ENCODE results near the gene CTDSPL.
A peak's percentile ranks its signal among the peaks of the same experiment; 100 is the strongest.

CTDSPL gene

DNA sequence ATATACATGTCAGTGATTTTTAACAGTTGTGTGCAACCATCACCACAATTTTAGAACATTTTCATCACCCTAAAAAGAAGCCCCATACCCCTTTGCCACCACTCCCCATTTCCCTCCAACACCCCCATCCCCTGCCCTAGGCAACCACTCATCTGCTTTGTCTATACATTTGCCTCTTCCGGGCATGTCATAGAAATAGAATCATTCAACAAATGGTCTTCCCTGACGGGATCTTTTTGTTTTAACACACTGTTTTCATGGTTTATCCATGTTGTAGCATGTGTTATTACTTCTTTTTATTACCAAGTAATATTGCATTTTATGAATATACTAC, 132.9 kb downstream of the CTDSPL start:
- no peak for TF ChIP-seq CTCF (IDR thresholded peaks at IDR 0.05; ENCODE audit: insufficient read depth, low read length, poor library complexity, severe bottlenecking)
- H3K4me3 ChIP-seq (replicated peaks; ENCODE audit: low read depth, low read length): peak overlapping the region; percentile 77
- no peak for DNase-seq (ENCODE audit: extremely low read depth, insufficient read length)

GRCh38 chr3:37995652-37996641, 134.3 kb downstream of the CTDSPL start:
- H3K27me3 ChIP-seq (replicated peaks; ENCODE audit: control insufficient read depth, insufficient read depth, low read length): no peaks in the 10 kb centered on the region
- no peak for TF ChIP-seq CTCF (IDR thresholded peaks at IDR 0.05; ENCODE audit: insufficient read depth, low read length, poor library complexity, severe bottlenecking)
- no peak overlapping the region for H3K4me3 ChIP-seq (replicated peaks; ENCODE audit: low read depth, low read length)

More for the DNA sequence above, 132.9 kb downstream of the CTDSPL start:
- H3K27me3 ChIP-seq (replicated peaks; ENCODE audit: control insufficient read depth, insufficient read depth, low read length): no peaks in the 10 kb centered on the region
- peaks cover 2% of the 10 kb centered on the region for H3K36me3 ChIP-seq (ENCODE audit: control insufficient read depth, insufficient read depth, low read length)

GRCh38 chr3:37996785-37997301, 135.2 kb downstream of the CTDSPL start:
- no peaks in the 10 kb centered on the region for H3K27me3 ChIP-seq (replicated peaks; ENCODE audit: control insufficient read depth, insufficient read depth, low read length)
- TF ChIP-seq CTCF (IDR thresholded peaks at IDR 0.05; ENCODE audit: insufficient read depth, low read length, poor library complexity, severe bottlenecking): peak; percentile 84
- H3K4me3 ChIP-seq (replicated peaks; ENCODE audit: low read depth, low read length): no peak overlapping the region
- DNase-seq (ENCODE audit: extremely low read depth, insufficient read length): no peak
- peaks cover 10% of the 10 kb centered on the region for H3K36me3 ChIP-seq (ENCODE audit: control insufficient read depth, insufficient read depth, low read length)

More at GRCh38 chr3:37995652-37996641, 134.3 kb downstream of the CTDSPL start:
- no peak for DNase-seq (ENCODE audit: extremely low read depth, insufficient read length)
- peaks cover 4% of the 10 kb centered on the region for H3K36me3 ChIP-seq (ENCODE audit: control insufficient read depth, insufficient read depth, low read length)

DNA sequence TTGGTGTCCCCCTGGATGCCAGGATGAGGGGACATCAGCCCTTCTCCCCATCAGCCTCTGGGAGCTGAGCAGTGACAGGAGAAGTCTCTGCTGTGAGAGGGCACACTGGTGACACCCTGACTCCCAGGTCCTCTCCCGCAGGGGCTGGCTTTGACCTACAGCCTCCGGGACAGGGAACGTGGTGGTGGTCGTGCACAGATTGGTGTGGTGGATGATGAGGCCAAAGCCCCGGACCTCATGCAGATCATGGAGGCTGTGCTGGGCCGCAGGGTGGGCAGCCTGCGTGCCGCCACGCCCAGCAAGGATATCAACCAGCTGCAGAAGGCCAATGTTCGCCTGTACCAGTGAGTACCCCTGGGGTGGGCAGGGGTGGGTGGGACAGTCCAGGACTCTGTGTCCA, 135.7 kb downstream of the CTDSPL start:
- H3K27me3 ChIP-seq (replicated peaks; ENCODE audit: control insufficient read depth, insufficient read depth, low read length): no peaks in the 10 kb centered on the region
- no peak for TF ChIP-seq CTCF (IDR thresholded peaks at IDR 0.05; ENCODE audit: insufficient read depth, low read length, poor library complexity, severe bottlenecking)
- H3K4me3 ChIP-seq (replicated peaks; ENCODE audit: low read depth, low read length): no peak overlapping the region
- no peak for DNase-seq (ENCODE audit: extremely low read depth, insufficient read length)
- H3K36me3 ChIP-seq (ENCODE audit: control insufficient read depth, insufficient read depth, low read length): peaks cover 15% of the 10 kb centered on the region

- Histone ChIP-seq H3K4me3 (replicated peaks; ENCODE audit: low read depth, low read length) (no peak overlapping the region), H3K36me3 (ENCODE audit: control insufficient read depth, insufficient read depth, low read length) (peaks cover 18% of the 10 kb centered on the region)
Observed at GRCh38 chr3:37997791-37998370, 136.2 kb downstream of the CTDSPL start.

More at GRCh38 chr3:37997791-37998370, 136.2 kb downstream of the CTDSPL start:
- no peak for TF ChIP-seq CTCF (IDR thresholded peaks at IDR 0.05; ENCODE audit: insufficient read depth, low read length, poor library complexity, severe bottlenecking)
- no peak for DNase-seq (ENCODE audit: extremely low read depth, insufficient read length)
- H3K27me3 ChIP-seq (replicated peaks; ENCODE audit: control insufficient read depth, insufficient read depth, low read length): no peaks in the 10 kb centered on the region

Data from GM06990 (cell line).